Pulmonary artery endothelial cell (primary cell): Measurements from ENCODE around the gene MACROH2A1. TPM values are rescaled to one million over a fixed set of nuclear protein-coding genes. Genes with fewer than 3 reads are reported as not detected.

ENCODE experiments used
- DNase-seq: peaks from one replicate; pipeline ENCODE4 v3.0.0-alpha.2; 2011; ENCODE audit warnings: low read depth, low spot score
- total RNA-seq: library from RNA; depleted of rRNA; stranded (reverse); fragments of >200 nt; gene quantifications from 2 replicates; pipeline ENCODE4 v1.2.3, GENCODE V29; 2014

Gene MACROH2A1
- total RNA-seq, 1 donor from 2014 or later, result 194 TPM

GRCh38 chr5:135333732-135334515 is 65.1 kb downstream of the MACROH2A1 start:
- no peak for DNase-seq

DNA sequence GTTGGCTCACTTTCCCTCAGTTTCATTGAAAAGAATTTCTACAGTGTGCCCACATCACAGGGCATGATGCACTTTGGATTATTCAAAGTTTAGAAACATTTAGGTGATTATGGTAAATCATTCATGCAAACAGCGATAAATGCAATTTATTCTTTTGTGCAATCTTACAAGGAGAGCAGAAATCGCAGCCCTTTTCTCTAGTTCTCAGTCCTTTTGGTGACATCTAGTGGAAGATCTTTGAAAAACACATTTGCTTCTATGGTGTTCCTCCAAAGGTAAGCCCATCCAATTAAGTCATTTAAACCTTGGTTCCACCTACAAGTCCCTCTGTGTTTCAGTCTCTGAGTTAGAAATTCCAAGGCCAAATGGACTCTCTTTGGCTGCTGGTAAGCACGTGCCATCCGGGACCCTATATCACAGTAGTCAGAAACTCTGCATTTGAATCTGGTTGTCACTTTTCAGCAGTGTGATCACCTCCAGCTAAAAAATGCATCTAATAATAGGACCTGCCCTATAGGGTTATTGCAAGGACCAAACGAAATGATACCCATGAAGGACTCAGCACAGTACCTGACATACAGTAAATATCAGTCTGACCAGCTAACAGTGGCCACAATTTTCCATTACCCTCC is 66.4 kb downstream of the MACROH2A1 start:
- DNase-seq, result peak; percentile 29

DNA sequence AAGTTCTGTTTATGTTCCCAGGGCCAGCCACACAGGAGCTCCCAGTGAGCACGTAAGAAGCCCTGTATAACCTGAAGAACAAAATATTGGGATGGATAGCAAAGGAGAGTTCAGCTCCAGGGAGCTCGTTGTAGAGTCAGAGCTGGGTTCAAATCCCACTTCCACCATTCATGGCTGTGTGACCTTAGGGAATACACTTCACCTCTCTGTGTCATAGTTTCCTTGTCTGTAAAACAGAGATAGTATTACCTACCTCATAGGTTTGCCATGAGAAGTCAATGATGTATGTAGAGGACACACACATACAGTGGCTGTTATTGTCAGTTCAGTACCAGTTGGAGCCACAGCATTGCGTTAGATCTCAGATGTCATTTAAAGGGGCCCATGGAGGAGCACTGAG is 67.4 kb downstream of the MACROH2A1 start:
- no peak for DNase-seq

- no peak for DNase-seq
Measured at GRCh38 chr5:135330798-135331096, 68.3 kb downstream of the MACROH2A1 start.

- DNase-seq, result no peak
Measured at GRCh38 chr5:135329913-135330797, 68.9 kb downstream of the MACROH2A1 start.

GRCh38 chr5:135329066-135329912 is 69.7 kb downstream of the MACROH2A1 start:
- no peak for DNase-seq

DNA sequence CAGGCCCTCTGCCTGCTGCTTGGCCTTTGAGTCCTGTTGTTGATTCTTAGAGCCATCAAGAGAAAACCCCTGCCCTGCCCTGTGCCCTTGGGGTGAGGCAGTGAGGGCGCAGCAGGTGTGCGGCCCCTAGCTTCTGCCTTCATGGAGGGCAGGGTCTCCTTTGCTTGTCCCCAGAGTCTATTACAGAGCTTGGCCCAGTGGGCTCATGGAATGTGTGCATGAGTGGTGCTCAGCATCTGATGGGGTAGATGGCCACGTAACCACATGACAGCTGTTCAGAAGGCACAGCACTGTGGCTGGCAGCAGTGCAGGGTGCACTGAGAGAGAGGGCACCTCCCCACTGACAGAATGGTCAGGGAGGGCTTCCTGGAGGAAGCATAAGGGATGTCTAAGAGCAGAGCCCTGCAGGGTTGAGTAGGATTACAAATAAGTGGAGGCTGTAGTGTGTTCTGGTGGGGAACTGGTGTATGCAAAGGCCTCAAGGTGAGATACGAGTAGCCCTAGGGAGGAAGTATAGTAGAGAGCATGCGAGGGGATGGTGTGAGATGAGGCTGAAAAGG is 70.8 kb downstream of the MACROH2A1 start:
- no peak for DNase-seq

DNA sequence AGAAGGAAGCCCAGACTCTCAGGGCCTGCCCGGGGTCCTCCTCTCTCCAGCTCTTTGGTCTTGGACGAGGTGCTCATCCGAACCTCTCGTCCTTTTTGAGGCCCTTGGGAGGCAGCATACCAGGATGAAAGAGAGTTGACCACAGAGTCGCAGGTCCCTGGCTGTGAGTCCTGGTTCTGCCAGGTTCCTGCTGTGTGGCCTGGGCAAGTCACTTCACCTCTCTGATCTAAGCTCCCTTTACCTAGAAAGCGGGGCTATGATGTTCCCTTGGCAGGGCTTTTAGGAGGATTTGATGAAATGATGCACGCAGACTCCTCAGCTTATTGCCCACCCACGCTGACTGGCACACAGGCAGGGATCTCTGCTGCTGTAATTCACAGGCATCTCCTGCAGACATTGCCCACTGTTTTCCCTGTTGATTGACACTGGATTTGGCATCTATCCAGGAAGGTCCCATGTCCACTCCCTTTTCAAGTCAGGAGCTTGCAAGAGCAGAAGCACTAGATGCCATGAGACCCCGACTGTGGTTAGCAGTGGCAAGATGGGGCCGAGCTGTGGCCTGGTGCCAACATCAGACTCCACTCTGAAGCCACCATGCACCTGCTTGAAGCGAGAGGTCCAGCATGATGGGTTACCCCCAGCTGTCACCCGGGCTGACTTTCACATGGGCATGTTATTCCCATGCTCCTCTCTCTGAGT is 71.5 kb downstream of the MACROH2A1 start:
- no peak for DNase-seq

DNA sequence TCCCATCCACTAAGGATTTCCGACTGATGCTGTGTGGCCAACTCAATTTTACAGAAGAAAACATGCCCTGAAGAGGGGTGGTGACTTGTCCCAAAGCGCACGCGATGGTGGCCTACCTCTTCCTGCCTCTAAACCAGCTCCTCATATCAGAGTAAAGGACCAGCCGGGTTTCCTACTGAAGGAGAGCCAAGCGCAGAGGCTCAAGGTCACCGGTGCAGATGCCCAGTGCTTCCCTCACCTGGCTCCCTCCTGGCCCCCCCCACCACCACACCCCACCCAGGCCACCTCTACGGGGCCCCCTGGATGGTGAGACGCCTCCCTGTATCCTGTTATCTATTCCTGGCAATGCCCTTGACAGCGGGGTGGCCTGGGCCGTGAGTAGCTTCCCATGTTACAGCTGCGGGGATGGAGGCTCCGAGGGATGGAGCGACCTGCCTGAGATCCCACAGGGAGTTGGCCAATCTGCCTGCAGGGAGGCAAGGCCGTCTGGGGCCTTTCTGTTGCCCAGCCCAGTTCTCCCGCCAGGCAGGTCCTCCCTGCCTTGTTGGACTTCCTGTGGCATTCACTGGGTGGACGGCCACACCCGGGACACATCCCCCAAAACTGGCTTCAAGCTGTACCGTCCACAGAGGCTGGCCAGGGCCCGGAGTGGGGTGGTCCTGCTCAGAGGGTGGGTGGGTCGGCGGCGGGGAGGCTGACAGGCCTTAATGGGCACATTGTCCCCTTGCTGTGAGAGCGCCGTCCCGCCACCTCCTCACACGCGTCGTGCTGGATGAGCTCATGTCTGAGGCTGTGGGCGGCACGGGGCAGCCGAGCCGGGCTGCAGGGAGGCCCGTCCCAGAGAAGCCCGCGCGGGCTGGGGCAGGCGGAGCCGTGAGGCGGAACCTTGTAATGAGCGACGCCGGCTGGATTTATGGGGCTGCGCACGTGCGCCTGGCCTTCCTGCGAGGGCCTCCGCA is 72.5 kb downstream of the MACROH2A1 start:
- no peak for DNase-seq

- no peak for DNase-seq
Measured at GRCh38 chr5:135324897-135325650, 74.0 kb downstream of the MACROH2A1 start.

- no peak for DNase-seq
Measured at GRCh38 chr5:135324160-135324559, 74.9 kb downstream of the MACROH2A1 start.

DNA sequence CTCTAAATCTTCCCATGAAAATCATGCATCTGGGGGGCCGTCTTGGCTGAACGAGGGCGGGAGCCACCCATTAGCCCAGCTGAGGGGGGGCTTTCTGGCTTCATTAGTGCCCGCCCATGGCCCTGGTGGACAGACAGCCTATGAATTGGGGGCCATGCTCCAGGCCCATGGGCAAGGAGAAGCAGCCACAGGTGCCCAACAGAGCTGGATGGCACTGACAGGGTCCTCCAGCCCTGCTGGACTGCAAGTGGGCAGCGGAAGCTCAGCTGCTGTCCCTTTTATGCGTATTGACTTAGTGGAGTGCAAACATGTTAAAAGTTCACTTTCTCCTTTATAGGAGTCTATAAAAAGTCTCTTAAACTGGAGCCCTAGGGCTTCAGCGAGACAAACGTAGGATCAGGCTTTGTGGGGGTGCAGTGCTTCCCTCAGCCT is 75.3 kb downstream of the MACROH2A1 start:
- no peak for DNase-seq

- DNase-seq, result no peak
Measured at GRCh38 chr5:135323227-135323626, 75.8 kb downstream of the MACROH2A1 start.

- no peak for DNase-seq
Measured at GRCh38 chr5:135322744-135323143, 76.3 kb downstream of the MACROH2A1 start.

- no peak for DNase-seq
Measured at GRCh38 chr5:135322271-135322670, 76.8 kb downstream of the MACROH2A1 start.

DNA sequence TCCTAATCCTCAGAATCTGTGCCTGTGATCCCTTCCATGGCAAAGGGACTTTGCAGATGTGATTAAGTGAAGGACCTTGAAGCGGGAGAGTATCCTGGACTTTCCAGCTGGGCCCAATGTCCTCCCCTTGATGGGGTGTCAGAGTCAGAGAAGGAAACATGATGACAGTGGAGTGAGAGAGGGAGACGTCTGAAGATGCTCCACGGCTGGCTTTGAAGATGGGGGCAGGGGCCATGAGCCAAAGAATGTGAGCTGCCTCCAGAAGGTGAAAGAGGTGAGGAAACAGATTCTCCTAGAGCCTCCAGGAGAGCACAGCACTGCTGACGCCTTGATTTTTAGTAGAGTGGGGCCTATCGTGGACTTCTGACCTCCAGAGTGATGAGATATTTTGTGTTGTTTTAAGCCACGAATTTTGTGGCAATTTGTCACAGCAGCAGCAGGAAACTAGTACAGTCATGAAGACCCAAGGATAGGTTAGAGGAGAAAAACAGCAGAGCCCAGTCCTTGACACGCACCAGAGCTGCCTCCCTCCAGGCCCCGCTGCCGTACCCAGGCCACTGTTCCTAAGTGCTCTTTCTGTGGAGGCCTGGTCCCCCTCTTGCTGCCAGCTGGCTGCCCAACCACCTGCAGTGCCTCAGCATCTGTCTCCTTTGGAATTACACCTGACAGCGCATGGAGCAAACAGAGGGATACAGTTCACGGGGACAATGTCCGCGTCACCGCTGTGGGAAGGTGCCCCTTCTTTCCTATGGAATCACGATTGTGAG is 78.1 kb downstream of the MACROH2A1 start:
- DNase-seq, result no peak

DNA sequence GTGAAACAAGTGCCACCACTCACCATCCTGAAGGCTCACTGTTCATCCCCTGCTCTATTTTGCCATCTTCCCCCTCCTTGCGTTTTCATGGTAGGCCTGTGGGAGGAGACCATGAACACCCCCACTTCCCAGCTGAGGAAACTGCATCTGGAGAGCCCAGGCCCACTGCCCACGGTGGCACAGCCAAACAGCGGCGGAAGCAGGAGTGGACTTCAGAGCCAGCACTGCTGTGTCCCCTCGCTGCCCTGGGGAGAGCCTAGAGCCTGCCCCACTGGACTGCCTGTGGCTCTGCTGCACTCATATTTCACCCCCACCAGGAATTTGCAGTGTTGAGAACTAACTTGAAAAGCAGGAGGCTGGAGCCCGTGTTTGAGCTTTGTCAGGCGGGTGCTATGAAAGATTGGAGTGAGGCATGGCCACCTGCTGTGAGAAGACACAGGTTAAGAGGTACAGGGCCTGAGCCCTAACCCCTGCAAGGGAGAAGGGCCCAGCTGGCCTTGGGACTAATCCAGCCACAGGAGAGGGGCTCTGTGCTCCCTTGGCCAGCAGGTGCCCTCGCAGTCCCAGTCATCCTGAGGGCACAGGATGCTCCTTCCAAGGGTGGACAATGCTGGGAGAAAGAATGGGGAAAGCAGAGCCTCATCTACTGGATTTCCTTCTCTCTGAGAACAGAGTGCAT is 79.0 kb downstream of the MACROH2A1 start:
- no peak for DNase-seq
